ENCODE data around the gene NAV2. TPM values are rescaled to one million over a fixed set of nuclear protein-coding genes. Genes with fewer than 3 reads are reported as not detected.

The NAV2 gene
- total and polyA plus RNA-seq, 2 donors (not counting 1 experiment from before 2014, with no cell fraction given) = 8.1 to 14.0 TPM

GRCh38 chr11:19953336-19953735 is 240.7 kb downstream of the NAV2 start:
- H3K27ac ChIP-seq (ENCODE audit: insufficient read depth, low read length) = peak overlapping the region; percentile 37
- peaks cover 27% of the 10 kb centered on the region for H3K79me2 ChIP-seq (ENCODE audit: control insufficient read depth, insufficient read depth, low read length)
- H3K4me3 ChIP-seq (replicated peaks in 1 of 4; ENCODE audit: control extremely low read depth in 1 of 4, insufficient read depth in 1 of 4, low read depth in 3 of 4, low read length in 4 of 4) = no peak overlapping the region
- TF ChIP-seq EZH2 (IDR thresholded peaks at IDR 0.05; ENCODE audit: low read length, missing control alignments) = no peak
- TF ChIP-seq CTCF (conservative IDR thresholded peaks at IDR 0.05 in 1 of 2, IDR thresholded peaks at IDR 0.05 in 1 of 2; ENCODE audit: low read depth in 1 of 2, low read length in 2 of 2) = no peak
- H2AFZ ChIP-seq (ENCODE audit: low read length) = no peak overlapping the region
- peaks cover 2% of the 10 kb centered on the region for H4K20me1 ChIP-seq (ENCODE audit: control insufficient read depth, extremely low read depth, insufficient read depth, low read length)
- H3K27me3 ChIP-seq (ENCODE audit: control insufficient read depth, insufficient read depth, low read length) = no peaks in the 10 kb centered on the region
- peak; percentile 35 to 77 for DNase-seq (ENCODE audit: low read depth in 2 of 2)
- no peak overlapping the region for H3K9ac ChIP-seq (ENCODE audit: insufficient read depth, low read length)
- peaks cover 15% of the 10 kb centered on the region for H3K36me3 ChIP-seq (ENCODE audit: control insufficient read depth, insufficient read depth, low read length)
- H3K4me2 ChIP-seq (ENCODE audit: extremely low read depth, insufficient read depth, low read length) = no peak overlapping the region
- H3K9me3 ChIP-seq (ENCODE audit: control insufficient read depth, insufficient read depth, low read depth, low read length) = no peaks in the 10 kb centered on the region
- H3K4me1 ChIP-seq (ENCODE audit: control insufficient read depth, extremely low read depth, insufficient read depth, low read length) = peaks cover 18% of the 10 kb centered on the region

DNA sequence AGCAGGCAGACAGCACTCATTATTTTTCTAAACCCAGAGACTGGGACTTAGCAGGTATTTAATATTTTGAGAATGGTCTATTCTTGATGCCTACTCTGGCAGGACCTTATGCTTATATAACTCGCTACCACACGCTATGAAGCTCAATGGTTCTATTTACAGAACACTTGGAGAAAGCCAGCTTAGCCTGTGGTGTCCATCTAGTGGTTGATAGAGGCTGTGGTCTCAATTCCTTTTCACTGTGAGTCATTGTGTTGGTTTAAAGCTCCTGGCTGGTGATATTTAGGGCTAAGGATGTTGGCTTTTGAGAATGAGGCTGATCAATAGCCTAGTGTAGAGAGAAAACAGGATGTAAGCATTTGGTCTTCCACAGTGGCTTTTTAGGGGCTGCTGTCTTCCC is 241.3 kb downstream of the NAV2 start:
- Histone ChIP-seq H3K4me1 (ENCODE audit: control insufficient read depth, extremely low read depth, insufficient read depth, low read length) (peaks cover 18% of the 10 kb centered on the region), H2AFZ (ENCODE audit: low read length) (no peak overlapping the region), H3K27me3 (ENCODE audit: control insufficient read depth, insufficient read depth, low read length) (no peaks in the 10 kb centered on the region), H4K20me1 (ENCODE audit: control insufficient read depth, extremely low read depth, insufficient read depth, low read length) (peaks cover 3% of the 10 kb centered on the region), H3K9me3 (ENCODE audit: control insufficient read depth, insufficient read depth, low read depth, low read length) (no peaks in the 10 kb centered on the region), H3K4me3 (replicated peaks in 1 of 4; ENCODE audit: control extremely low read depth in 1 of 4, insufficient read depth in 1 of 4, low read depth in 3 of 4, low read length in 4 of 4) (no peak overlapping the region), H3K79me2 (ENCODE audit: control insufficient read depth, insufficient read depth, low read length) (peaks cover 32% of the 10 kb centered on the region), H3K27ac (ENCODE audit: insufficient read depth, low read length) (peak overlapping the region; percentile 37), H3K4me2 (ENCODE audit: extremely low read depth, insufficient read depth, low read length) (no peak overlapping the region), H3K9ac (ENCODE audit: insufficient read depth, low read length) (no peak overlapping the region), H3K36me3 (ENCODE audit: control insufficient read depth, insufficient read depth, low read length) (peaks cover 13% of the 10 kb centered on the region)
- peak; percentile 77 to 84 for TF ChIP-seq CTCF (conservative IDR thresholded peaks at IDR 0.05 in 1 of 2, IDR thresholded peaks at IDR 0.05 in 1 of 2; ENCODE audit: low read depth in 1 of 2, low read length in 2 of 2)
- TF ChIP-seq EZH2 (IDR thresholded peaks at IDR 0.05; ENCODE audit: low read length, missing control alignments) = no peak
- peak; percentile 88 to 94 for DNase-seq (ENCODE audit: low read depth in 2 of 2)

GRCh38 chr11:19954899-19955298 is 242.3 kb downstream of the NAV2 start:
- TF ChIP-seq EZH2 (IDR thresholded peaks at IDR 0.05; ENCODE audit: low read length, missing control alignments) (no peak), CTCF (conservative IDR thresholded peaks at IDR 0.05 in 1 of 2, IDR thresholded peaks at IDR 0.05 in 1 of 2; ENCODE audit: low read depth in 1 of 2, low read length in 2 of 2) (no peak)
- no peaks in the 10 kb centered on the region for H3K9me3 ChIP-seq (ENCODE audit: control insufficient read depth, insufficient read depth, low read depth, low read length)
- H3K4me1 ChIP-seq (ENCODE audit: control insufficient read depth, extremely low read depth, insufficient read depth, low read length) = peaks cover 18% of the 10 kb centered on the region
- no peak overlapping the region for H3K27ac ChIP-seq (ENCODE audit: insufficient read depth, low read length)
- peaks cover 32% of the 10 kb centered on the region for H3K79me2 ChIP-seq (ENCODE audit: control insufficient read depth, insufficient read depth, low read length)
- no peaks in the 10 kb centered on the region for H3K27me3 ChIP-seq (ENCODE audit: control insufficient read depth, insufficient read depth, low read length)
- H3K9ac ChIP-seq (ENCODE audit: insufficient read depth, low read length) = no peak overlapping the region
- no peak overlapping the region for H3K4me2 ChIP-seq (ENCODE audit: extremely low read depth, insufficient read depth, low read length)
- H2AFZ ChIP-seq (ENCODE audit: low read length) = no peak overlapping the region
- peaks cover 3% of the 10 kb centered on the region for H4K20me1 ChIP-seq (ENCODE audit: control insufficient read depth, extremely low read depth, insufficient read depth, low read length)
- peaks cover 4% of the 10 kb centered on the region for H3K36me3 ChIP-seq (ENCODE audit: control insufficient read depth, insufficient read depth, low read length)
- no peak overlapping the region for H3K4me3 ChIP-seq (replicated peaks in 1 of 4; ENCODE audit: control extremely low read depth in 1 of 4, insufficient read depth in 1 of 4, low read depth in 3 of 4, low read length in 4 of 4)
- DNase-seq (ENCODE audit: low read depth in 2 of 2) = peak in 1 of 2 donors; percentile 43
